GM19463 (cell line): ENCODE measurements around the gene SFT2D3.

ENCODE experiments used
- ATAC-seq: cut with Tn5 transposase; IDR thresholded peaks from one replicate; pipeline ENCODE4 v1.9.1; 2021; ENCODE audit warnings: mild to moderate bottlenecking, moderate library complexity; ENCODE audit not compliant: unreplicated experiment

The SFT2D3 gene

DNA sequence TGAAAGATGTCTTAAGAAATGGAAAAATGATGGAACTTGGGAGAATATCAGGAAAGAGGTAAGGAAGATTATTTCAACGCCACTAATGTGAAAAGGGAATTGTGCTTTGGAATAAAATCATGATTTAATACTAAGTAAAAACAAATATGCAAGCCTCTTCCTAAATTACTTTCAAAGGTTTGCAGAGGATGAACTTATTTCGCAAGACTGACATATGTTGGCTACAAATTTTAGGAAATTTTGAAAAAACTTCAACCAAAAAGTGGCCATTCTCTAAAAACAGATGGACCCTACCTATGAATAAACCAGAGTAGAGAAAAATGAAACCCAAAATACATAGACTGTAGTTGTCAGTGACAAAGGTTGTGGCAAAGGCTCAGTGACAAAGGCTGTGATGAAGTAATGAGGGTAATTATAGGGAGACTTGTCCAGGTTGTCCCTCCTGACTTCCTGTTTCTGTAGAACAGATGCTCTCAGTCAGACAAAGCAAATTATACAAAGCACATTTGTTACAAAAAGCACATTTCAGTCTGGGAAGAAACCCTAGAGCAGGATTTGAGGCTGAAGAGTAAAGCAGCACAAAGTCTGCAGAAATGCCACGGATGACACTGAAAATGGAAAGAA lies 39.5 kb downstream of the SFT2D3 start:
- no peak for ATAC-seq

DNA sequence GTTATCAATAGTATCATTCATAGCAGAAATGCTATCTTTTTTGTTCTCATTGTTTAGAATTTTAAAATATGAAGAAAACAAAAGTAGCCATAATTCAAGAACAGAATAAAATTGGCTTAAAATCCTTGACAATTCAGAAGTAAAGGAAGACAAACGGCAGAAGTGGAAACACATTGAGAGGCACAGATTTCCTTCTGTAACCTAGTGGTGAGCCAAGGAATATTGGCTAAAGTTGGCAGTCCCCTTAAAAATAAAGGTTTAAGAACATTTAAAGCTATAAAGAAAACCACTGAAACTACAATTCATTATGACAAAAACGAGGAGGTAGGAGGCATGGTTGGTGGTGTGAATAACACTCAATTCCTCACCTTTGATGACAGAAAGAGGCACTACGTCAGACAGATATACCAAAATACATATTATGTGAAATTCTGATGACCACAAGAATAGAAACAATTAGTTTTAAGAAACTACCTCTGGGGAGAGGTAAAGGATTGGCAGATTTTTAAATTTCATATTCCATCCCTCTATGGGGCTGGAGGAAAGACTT lies 42.3 kb downstream of the SFT2D3 start:
- no peak for ATAC-seq

DNA sequence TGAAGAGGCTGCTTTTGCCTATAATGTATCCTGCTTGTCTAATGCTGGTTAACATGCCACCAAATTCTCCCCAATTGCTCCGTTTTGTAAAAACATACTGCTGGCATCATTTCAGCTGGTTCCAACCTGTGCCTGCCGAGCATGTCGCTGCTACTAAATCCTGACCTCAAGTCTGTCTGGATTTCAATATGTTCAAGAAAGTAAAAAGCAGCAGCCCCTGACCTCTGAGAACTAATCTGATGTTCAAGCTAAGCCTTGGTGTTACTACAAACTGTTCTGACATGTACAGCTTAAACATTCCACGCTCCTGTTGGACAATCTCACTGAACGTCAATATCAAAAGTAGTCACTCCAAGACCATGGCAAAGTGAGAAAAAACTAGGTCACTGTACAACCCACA lies 46.3 kb downstream of the SFT2D3 start:
- ATAC-seq, result no peak

DNA sequence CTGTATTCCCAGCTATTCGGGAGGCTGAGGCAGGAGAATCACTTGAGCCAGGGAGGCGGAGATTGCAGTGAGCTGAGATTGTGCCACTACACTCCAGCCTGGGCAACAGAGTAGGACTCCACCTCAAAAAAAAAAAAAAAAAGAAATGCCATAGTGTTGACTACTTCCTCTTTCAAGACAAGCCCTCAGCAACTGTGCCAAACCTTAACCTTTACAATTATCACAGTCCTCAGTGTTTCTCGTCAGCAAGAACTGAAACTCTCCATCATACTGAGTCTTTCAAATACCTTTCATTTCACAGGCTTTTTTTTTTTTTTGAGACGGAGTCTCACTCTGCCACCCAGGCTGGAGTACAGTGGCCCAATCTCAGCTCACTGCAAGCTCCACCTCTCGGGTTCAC lies 48.2 kb downstream of the SFT2D3 start:
- ATAC-seq, result peak; percentile 99

DNA sequence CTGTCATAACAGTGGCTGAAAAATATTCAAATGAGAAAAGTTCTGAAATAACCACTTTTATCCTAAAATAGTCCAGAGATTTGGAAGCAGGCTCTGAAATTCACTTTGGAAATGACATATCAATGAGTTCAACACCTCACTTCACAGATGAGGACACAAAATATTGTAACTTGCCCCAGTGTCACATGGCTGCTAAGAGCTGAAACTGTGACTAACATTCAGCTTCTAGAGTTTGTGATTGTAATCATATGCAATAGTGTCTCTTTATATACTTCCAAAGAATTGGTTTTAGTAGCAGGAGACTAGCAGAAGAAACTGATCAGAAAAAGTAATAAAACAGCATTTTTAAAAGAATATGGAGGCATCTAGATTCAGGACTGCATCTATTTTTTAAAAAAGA lies 52.1 kb downstream of the SFT2D3 start:
- ATAC-seq, result no peak

DNA sequence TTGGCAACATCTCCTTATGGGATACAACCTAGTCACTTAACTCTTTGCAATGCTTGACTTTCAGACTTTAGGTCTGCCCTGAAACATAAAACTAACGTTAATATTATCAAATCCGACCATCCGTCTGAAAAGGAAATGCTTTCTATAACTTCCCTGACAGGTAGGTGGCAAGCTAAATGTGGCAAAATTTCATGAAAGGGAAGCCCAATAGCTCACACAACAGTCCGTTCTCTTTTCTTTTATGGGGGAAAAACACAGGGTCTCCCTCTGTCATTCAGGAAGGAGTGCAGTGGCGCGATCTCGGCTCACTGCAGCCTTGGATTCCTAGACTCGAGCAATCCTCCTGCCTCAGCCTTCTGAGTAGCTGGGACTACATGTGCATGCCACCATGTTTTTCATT lies 52.9 kb downstream of the SFT2D3 start:
- ATAC-seq, result no peak
